ENCODE measurements around the gene ZNF691. TPM values are rescaled to one million over a fixed set of nuclear protein-coding genes. Genes with fewer than 3 reads are reported as not detected.

The ZNF691 gene
- total and polyA plus RNA-seq, 4 donors: 9.0 to 15.9 (median 14.3) TPM

DNA sequence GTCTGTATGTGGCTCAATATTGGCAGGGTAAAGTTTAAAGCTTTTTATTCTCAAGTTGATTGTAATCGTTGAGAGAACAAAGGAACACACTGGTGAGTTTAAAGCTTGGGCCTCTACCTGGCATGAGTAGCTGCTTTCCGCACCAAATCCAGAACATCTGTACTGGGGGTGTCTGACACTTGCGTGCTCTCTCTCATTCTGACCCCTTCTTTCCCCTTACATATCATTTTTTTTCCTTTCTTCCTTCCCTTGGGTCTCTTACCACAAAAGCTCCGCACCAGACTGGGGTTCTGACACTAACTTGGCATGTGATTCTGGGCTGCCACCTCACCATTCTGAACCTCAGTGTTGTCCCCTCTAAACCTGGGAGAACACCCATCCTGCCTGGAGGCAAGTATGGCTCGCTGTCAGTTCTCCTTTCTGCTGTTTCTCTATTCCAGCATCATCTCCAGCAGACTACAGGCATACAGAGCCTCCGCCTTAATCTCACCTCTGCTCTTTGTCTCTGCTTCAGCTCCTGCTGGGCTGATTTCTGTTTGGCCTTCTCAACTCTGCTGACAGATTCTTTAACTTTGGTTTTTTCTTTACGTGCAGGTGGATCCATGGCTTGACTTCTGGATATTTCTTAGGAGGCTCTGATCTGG is 30.4 kb upstream of the ZNF691 start:
- Histone ChIP-seq H3K4me1 (ENCODE audit: control insufficient read depth, insufficient read depth, low read length) (peaks cover 8% of the 10 kb centered on the region), H3K27me3 (ENCODE audit: control insufficient read depth, insufficient read depth, low read length) (no peaks in the 10 kb centered on the region), H3K27ac (ENCODE audit: low read depth, low read length) (peak overlapping the region; percentile 98), H3K36me3 (ENCODE audit: control insufficient read depth, insufficient read depth, low read length) (no peaks in the 10 kb centered on the region), H3K4me3 (ENCODE audit: low read depth, low read length) (peak overlapping the region; percentile 82), H3K9me3 (ENCODE audit: control insufficient read depth, insufficient read depth, low read length) (no peaks in the 10 kb centered on the region)
- DNase-seq (ENCODE audit: low read depth in 4 of 6, low spot score in 6 of 6): peak in 4 of 6 donors; percentile 17 to 71 (median 40)
- 22% methylated on average over 6 of the region's 7 CpGs for WGBS (ENCODE audit: insufficient coverage)

GRCh38 chr1:42816585-42817439 is 29.6 kb upstream of the ZNF691 start, which contains the start of the genes ERMAP and SVBP:
Gene ERMAP, plus strand, starts transcription at chr1:42817122. Its CDS starts 13,327 bp downstream, at chr1:42830449.
Gene SVBP, minus strand, starts transcription at chr1:42817397. Its CDS starts 853 bp downstream, at chr1:42816544.
- peak within 1 kb of the TSS; percentile 98 for H3K27ac ChIP-seq (ENCODE audit: low read depth, low read length)
- DNase-seq (ENCODE audit: low read depth in 4 of 6, low spot score in 6 of 6): peak; percentile 82 to 97 (median 88)
- H3K4me1 ChIP-seq (ENCODE audit: control insufficient read depth, insufficient read depth, low read length): peaks cover 8% of the 10 kb centered on the region
- WGBS (ENCODE audit: insufficient coverage): under 1% methylated on average over 50 of the region's 66 CpGs
- no peaks in the 10 kb centered on the region for H3K27me3 ChIP-seq (ENCODE audit: control insufficient read depth, insufficient read depth, low read length)
- no peaks in the 10 kb centered on the region for H3K9me3 ChIP-seq (ENCODE audit: control insufficient read depth, insufficient read depth, low read length)
- no peaks in the 10 kb centered on the region for H3K36me3 ChIP-seq (ENCODE audit: control insufficient read depth, insufficient read depth, low read length)
- H3K4me3 ChIP-seq (ENCODE audit: low read depth, low read length): peak within 1 kb of the TSS; percentile 82

DNA sequence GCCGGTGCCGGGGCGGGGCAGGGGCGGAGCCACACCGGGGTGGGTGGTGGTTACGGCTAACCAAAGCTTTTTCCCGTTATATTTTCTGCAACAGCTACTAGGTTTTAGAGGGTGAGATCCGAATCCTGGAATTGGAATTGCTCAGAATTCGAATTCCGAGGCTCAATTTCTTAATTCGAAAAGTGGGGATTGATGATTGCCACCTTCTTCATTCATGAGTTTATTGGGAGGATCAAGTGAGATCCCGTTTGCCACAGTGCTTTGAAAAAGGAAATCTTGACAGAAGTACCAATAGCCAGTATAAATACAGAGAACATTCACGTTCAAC is 29.0 kb upstream of the ZNF691 start:
- Histone ChIP-seq H3K36me3 (ENCODE audit: control insufficient read depth, insufficient read depth, low read length) (no peaks in the 10 kb centered on the region), H3K9me3 (ENCODE audit: control insufficient read depth, insufficient read depth, low read length) (no peaks in the 10 kb centered on the region), H3K27me3 (ENCODE audit: control insufficient read depth, insufficient read depth, low read length) (no peaks in the 10 kb centered on the region), H3K4me3 (ENCODE audit: low read depth, low read length) (peak overlapping the region; percentile 82), H3K27ac (ENCODE audit: low read depth, low read length) (no peak overlapping the region), H3K4me1 (ENCODE audit: control insufficient read depth, insufficient read depth, low read length) (peaks cover 8% of the 10 kb centered on the region)
- 0% methylated on average over 10 of the region's 13 CpGs for WGBS (ENCODE audit: insufficient coverage)
- no peak for DNase-seq (ENCODE audit: low read depth in 4 of 6, low spot score in 6 of 6)

- Histone ChIP-seq H3K4me1 (ENCODE audit: control insufficient read depth, insufficient read depth, low read length) (peaks cover 8% of the 10 kb centered on the region), H3K27ac (ENCODE audit: low read depth, low read length) (no peak overlapping the region), H3K27me3 (ENCODE audit: control insufficient read depth, insufficient read depth, low read length) (no peaks in the 10 kb centered on the region), H3K36me3 (ENCODE audit: control insufficient read depth, insufficient read depth, low read length) (no peaks in the 10 kb centered on the region), H3K4me3 (ENCODE audit: low read depth, low read length) (no peak overlapping the region), H3K9me3 (ENCODE audit: control insufficient read depth, insufficient read depth, low read length) (no peaks in the 10 kb centered on the region)
- WGBS (ENCODE audit: insufficient coverage): no CpG with 5 or more reads among the region's 3 CpGs
- DNase-seq (ENCODE audit: low read depth in 4 of 6, low spot score in 6 of 6): no peak
These were observed 28.4 kb upstream of the ZNF691 start for GRCh38 chr1:42817976-42818375.

DNA sequence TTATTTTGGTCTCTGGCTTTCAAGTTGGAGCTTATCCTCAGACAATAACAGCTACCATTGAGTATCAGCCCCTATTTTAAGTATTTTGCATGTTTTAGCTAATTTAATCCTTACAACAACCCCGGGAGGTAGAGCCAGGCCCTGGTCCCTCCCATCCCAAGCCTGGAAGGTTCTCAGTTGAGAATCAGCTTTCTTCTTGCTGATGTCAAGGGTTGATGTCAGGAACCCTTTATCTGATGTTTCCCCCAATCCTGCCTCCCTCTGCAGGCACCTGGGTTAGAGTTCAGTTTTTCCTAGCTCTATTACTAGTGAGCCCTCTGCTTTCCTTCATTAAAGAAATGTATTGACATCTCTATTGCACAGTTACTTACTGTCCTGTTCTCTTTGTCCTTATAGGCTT is 25.6 kb upstream of the ZNF691 start:
- no peak overlapping the region for H3K4me3 ChIP-seq (ENCODE audit: low read depth, low read length)
- H3K4me1 ChIP-seq (ENCODE audit: control insufficient read depth, insufficient read depth, low read length): peaks cover 8% of the 10 kb centered on the region
- H3K27ac ChIP-seq (ENCODE audit: low read depth, low read length): no peak overlapping the region
- H3K9me3 ChIP-seq (ENCODE audit: control insufficient read depth, insufficient read depth, low read length): no peaks in the 10 kb centered on the region
- no CpG with 5 or more reads among the region's 1 CpG for WGBS (ENCODE audit: insufficient coverage)
- H3K27me3 ChIP-seq (ENCODE audit: control insufficient read depth, insufficient read depth, low read length): no peaks in the 10 kb centered on the region
- no peaks in the 10 kb centered on the region for H3K36me3 ChIP-seq (ENCODE audit: control insufficient read depth, insufficient read depth, low read length)
- no peak for DNase-seq (ENCODE audit: low read depth in 4 of 6, low spot score in 6 of 6)

GRCh38 chr1:42821690-42822089 is 24.7 kb upstream of the ZNF691 start:
- Histone ChIP-seq H3K4me1 (ENCODE audit: control insufficient read depth, insufficient read depth, low read length) (peaks cover under 1% of the 10 kb centered on the region), H3K27me3 (ENCODE audit: control insufficient read depth, insufficient read depth, low read length) (no peaks in the 10 kb centered on the region), H3K4me3 (ENCODE audit: low read depth, low read length) (no peak overlapping the region), H3K36me3 (ENCODE audit: control insufficient read depth, insufficient read depth, low read length) (no peaks in the 10 kb centered on the region), H3K9me3 (ENCODE audit: control insufficient read depth, insufficient read depth, low read length) (no peaks in the 10 kb centered on the region), H3K27ac (ENCODE audit: low read depth, low read length) (no peak overlapping the region)
- no CpG with 5 or more reads among the region's 2 CpGs for WGBS (ENCODE audit: insufficient coverage)
- DNase-seq (ENCODE audit: low read depth in 4 of 6, low spot score in 6 of 6): no peak

DNA sequence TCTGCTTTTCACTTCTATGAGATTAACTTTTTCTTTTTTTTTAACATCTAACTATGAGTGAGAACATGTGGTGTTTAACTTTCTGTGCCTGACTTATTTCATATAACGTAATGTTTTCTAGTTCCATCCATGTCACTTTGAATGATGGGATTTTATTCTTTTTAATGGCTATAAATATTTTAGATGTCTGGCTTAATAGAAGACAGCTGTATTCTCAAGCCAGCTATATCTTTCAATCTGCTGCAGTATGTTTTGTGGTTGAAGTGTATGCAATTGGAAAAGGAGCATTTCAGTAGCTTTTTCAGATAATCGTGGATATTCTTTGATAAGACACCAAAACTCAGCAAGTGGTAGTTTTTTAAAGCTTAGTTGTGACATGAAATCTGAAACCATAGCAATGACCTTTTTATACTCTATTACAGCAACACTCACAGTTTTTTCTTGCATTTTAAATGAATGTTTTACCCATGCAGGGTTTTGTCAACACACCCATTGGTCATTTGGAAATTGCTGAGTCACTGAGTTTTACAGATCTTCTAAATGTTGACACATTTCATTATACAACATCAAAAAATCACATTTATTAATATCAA is 23.5 kb upstream of the ZNF691 start:
- WGBS (ENCODE audit: insufficient coverage): no CpG with 5 or more reads among the region's 2 CpGs
- no peaks in the 10 kb centered on the region for H3K36me3 ChIP-seq (ENCODE audit: control insufficient read depth, insufficient read depth, low read length)
- no peaks in the 10 kb centered on the region for H3K4me1 ChIP-seq (ENCODE audit: control insufficient read depth, insufficient read depth, low read length)
- no peak for DNase-seq (ENCODE audit: low read depth in 4 of 6, low spot score in 6 of 6)
- H3K4me3 ChIP-seq (ENCODE audit: low read depth, low read length): no peak overlapping the region
- H3K9me3 ChIP-seq (ENCODE audit: control insufficient read depth, insufficient read depth, low read length): no peaks in the 10 kb centered on the region
- H3K27ac ChIP-seq (ENCODE audit: low read depth, low read length): no peak overlapping the region
- H3K27me3 ChIP-seq (ENCODE audit: control insufficient read depth, insufficient read depth, low read length): no peaks in the 10 kb centered on the region

DNA sequence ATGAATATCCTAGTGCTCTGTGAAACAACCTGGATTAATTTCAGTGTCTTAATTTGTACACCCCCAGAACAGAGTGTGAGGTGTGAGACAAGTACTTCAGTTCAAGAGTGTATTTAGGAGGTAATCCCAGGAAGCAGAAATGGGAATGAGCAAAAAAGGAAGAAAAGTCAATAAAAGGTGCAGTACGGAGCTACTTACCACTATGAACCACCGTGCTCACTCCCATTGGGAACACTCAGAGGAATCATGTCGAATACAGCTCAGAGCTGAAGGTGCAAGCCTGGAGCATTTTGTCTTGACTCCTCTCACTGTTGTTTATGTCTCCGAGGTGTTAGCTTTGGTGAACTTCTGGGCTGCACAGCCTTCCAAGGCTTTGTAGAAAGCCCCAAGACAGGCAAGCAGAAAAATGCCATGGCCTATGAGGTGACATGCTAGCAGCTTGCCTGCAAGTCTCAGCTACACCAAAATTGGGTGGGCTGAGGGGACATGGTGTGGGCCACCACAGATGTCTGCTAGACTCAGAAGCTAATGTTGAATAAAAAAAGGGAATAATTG is 21.9 kb upstream of the ZNF691 start:
- no peak for DNase-seq (ENCODE audit: low read depth in 4 of 6, low spot score in 6 of 6)
- Histone ChIP-seq H3K27me3 (ENCODE audit: control insufficient read depth, insufficient read depth, low read length) (no peaks in the 10 kb centered on the region), H3K9me3 (ENCODE audit: control insufficient read depth, insufficient read depth, low read length) (no peaks in the 10 kb centered on the region), H3K4me1 (ENCODE audit: control insufficient read depth, insufficient read depth, low read length) (no peaks in the 10 kb centered on the region), H3K27ac (ENCODE audit: low read depth, low read length) (no peak overlapping the region), H3K36me3 (ENCODE audit: control insufficient read depth, insufficient read depth, low read length) (no peaks in the 10 kb centered on the region), H3K4me3 (ENCODE audit: low read depth, low read length) (no peak overlapping the region)
- WGBS (ENCODE audit: insufficient coverage): 83% methylated on average over 2 of the region's 4 CpGs

GRCh38 chr1:42825036-42825851 is 21.2 kb upstream of the ZNF691 start:
- peaks cover 4% of the 10 kb centered on the region for H3K36me3 ChIP-seq (ENCODE audit: control insufficient read depth, insufficient read depth, low read length)
- no peaks in the 10 kb centered on the region for H3K9me3 ChIP-seq (ENCODE audit: control insufficient read depth, insufficient read depth, low read length)
- H3K4me3 ChIP-seq (ENCODE audit: low read depth, low read length): no peak overlapping the region
- H3K27me3 ChIP-seq (ENCODE audit: control insufficient read depth, insufficient read depth, low read length): no peaks in the 10 kb centered on the region
- WGBS (ENCODE audit: insufficient coverage): 76% methylated on average over 5 of the region's 10 CpGs
- no peaks in the 10 kb centered on the region for H3K4me1 ChIP-seq (ENCODE audit: control insufficient read depth, insufficient read depth, low read length)
- no peak for DNase-seq (ENCODE audit: low read depth in 4 of 6, low spot score in 6 of 6)
- no peak overlapping the region for H3K27ac ChIP-seq (ENCODE audit: low read depth, low read length)

Measured in spinal cord (tissue), 10 donors.